Duodenal mucosa (tissue), 2 donors: ENCODE data around the gene PLCB1.

Experiments
- H3K27ac ChIP-seq: one replicate; pipeline ENCODE4 v1.7.0; 2013; ENCODE audit warnings: low read depth, low read length
- H3K27me3 ChIP-seq, 2 donors: one replicate each; pipeline ENCODE4 v1.7.0; 2013; ENCODE audit warnings: low read length in 2 of 2, control low read depth in 1 of 2; ENCODE audit not compliant: insufficient read depth in 2 of 2, control insufficient read depth in 1 of 2
- H3K36me3 ChIP-seq, 2 donors: one replicate each; pipeline ENCODE4 v1.7.0; 2013; ENCODE audit warnings: low read length in 2 of 2, control low read depth in 1 of 2; ENCODE audit not compliant: insufficient read depth in 2 of 2, control insufficient read depth in 1 of 2
- H3K4me1 ChIP-seq, 2 donors: one replicate each; pipeline ENCODE4 v1.7.0; 2013; ENCODE audit warnings: low read length in 2 of 2, control low read depth in 1 of 2; ENCODE audit not compliant: insufficient read depth in 2 of 2, control insufficient read depth in 1 of 2
- H3K4me3 ChIP-seq, 2 donors: one replicate each; pipeline ENCODE4 v1.7.0; 2013; ENCODE audit warnings: low read length in 2 of 2, low read depth in 1 of 2
- H3K9ac ChIP-seq, 2 donors: one replicate each; pipeline ENCODE4 v1.7.0; 2013; ENCODE audit warnings: low read length in 2 of 2, low read depth in 1 of 2
- H3K9me3 ChIP-seq, 2 donors: one replicate each; pipeline ENCODE4 v1.7.0; 2013; ENCODE audit warnings: low read length in 2 of 2, control low read depth in 1 of 2; ENCODE audit not compliant: control insufficient read depth in 1 of 2

PLCB1 gene

GRCh38 chr20:8749101-8749500, 617.0 kb downstream of the PLCB1 start:
- Histone ChIP-seq H3K4me3 (no peak overlapping the region), H3K27ac (no peak overlapping the region), H3K27me3 (no peaks in the 10 kb centered on the region), H3K4me1 (no peaks in the 10 kb centered on the region), H3K9ac (no peak overlapping the region), H3K36me3 (no peaks in the 10 kb centered on the region), H3K9me3 (no peaks in the 10 kb centered on the region)

- Histone ChIP-seq H3K9ac (no peak overlapping the region), H3K27me3 (no peaks in the 10 kb centered on the region), H3K36me3 (no peaks in the 10 kb centered on the region), H3K4me3 (no peak overlapping the region), H3K27ac (no peak overlapping the region), H3K9me3 (no peaks in the 10 kb centered on the region), H3K4me1 (no peaks in the 10 kb centered on the region)
Observed at GRCh38 chr20:8749986-8750385, 617.9 kb downstream of the PLCB1 start.

DNA sequence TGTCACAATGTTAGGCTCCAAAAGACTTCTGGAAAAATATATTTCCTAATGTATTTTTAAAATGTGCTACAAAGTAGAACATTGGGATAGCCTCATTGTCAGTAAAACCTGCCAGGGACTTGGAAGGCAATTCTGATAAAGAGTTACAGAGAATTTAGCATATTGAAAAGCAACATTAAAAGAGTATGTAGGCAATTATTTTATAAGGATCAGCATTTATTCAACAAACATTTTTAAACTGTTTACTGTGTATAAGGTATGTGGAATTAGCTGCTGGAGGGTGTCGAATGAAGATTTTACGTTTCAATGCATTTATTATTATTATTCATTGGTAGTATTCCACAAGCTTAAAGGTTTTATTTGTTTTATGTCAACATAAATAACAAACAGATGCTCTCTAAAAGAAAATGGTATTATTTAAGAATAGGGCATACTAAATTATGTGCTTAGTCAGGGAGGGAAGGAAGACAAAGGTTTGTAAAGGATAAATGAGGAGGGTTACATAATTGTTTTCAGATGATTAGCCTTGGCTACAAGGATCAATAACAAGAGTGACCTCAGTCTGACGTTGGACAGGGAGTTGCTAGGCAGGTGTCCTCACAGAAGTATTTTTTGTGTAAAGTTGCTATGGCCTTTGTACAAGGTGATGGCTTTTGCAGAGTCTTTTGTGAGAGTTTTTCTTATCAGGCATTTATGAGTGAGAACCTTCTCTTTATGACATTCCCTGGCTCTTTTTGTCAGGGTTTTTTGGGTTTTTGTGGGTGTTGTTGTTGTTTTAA, 623.5 kb downstream of the PLCB1 start:
- no peaks in the 10 kb centered on the region for H3K36me3 ChIP-seq
- no peak overlapping the region for H3K27ac ChIP-seq
- H3K27me3 ChIP-seq = no peaks in the 10 kb centered on the region
- H3K4me1 ChIP-seq = no peaks in the 10 kb centered on the region
- H3K9me3 ChIP-seq = no peaks in the 10 kb centered on the region
- no peak overlapping the region for H3K4me3 ChIP-seq
- H3K9ac ChIP-seq = no peak overlapping the region

DNA sequence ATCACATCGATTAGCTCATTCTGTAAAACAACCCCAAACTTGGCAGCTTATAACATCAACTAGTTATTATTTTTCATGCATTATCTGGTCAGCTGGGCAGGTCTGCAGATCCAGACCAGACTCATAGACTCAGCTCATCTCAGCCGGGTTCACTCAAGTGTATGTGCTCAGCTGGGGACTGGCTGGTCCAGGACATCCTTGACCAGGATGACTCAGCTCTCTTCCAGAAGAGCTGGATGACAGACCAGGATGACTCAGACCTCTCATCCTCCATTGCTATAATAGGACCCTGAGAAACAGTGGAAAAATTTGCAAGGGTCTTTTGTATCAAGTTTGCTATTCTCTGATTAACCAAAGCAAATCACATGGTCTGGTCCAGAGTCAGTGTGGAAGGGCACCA, 624.3 kb downstream of the PLCB1 start:
- no peak overlapping the region for H3K27ac ChIP-seq
- no peak overlapping the region for H3K9ac ChIP-seq
- H3K36me3 ChIP-seq = no peaks in the 10 kb centered on the region
- H3K4me1 ChIP-seq = no peaks in the 10 kb centered on the region
- H3K27me3 ChIP-seq = no peaks in the 10 kb centered on the region
- H3K9me3 ChIP-seq = no peaks in the 10 kb centered on the region
- no peak overlapping the region for H3K4me3 ChIP-seq

GRCh38 chr20:8757146-8757545, 625.1 kb downstream of the PLCB1 start:
- H3K9ac ChIP-seq = no peak overlapping the region
- no peaks in the 10 kb centered on the region for H3K9me3 ChIP-seq
- no peaks in the 10 kb centered on the region for H3K36me3 ChIP-seq
- no peaks in the 10 kb centered on the region for H3K4me1 ChIP-seq
- no peaks in the 10 kb centered on the region for H3K27me3 ChIP-seq
- no peak overlapping the region for H3K4me3 ChIP-seq
- H3K27ac ChIP-seq = no peak overlapping the region

- Histone ChIP-seq H3K36me3 (no peaks in the 10 kb centered on the region), H3K9me3 (no peaks in the 10 kb centered on the region), H3K4me1 (peaks cover 0 to 3% of the 10 kb centered on the region in 2 donors), H3K4me3 (no peak overlapping the region), H3K27ac (no peak overlapping the region), H3K27me3 (no peaks in the 10 kb centered on the region), H3K9ac (no peak overlapping the region)
Observed at GRCh38 chr20:8764344-8764962, 632.4 kb downstream of the PLCB1 start.

DNA sequence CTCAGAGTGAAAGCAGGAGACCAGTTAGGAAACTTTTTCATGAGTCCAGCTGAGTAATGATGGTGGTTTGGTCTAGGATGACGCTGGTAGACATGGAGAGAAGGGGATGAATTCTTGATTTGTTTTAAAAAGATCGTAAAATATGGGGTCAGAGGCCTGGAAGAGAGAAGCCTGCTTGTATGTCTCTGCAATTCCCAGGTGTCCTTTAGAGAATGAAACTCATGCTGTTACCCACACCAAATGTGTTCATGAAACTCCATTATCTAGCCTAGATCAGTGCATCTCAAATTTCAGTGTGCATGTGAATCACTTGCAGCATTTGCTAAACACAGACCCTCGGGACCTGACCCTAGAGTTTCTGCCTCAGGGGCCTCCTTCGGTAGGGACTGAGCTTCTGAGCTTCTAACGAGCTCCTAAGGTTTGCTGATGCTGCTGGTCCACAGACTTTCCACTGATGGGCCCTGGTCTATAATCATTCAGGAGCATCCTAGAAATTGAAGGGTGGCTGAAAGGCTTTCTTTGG, 634.9 kb downstream of the PLCB1 start:
- Histone ChIP-seq H3K4me3 (no peak overlapping the region), H3K9ac (no peak overlapping the region), H3K27me3 (no peaks in the 10 kb centered on the region), H3K4me1 (peaks cover 0 to 3% of the 10 kb centered on the region in 2 donors), H3K36me3 (no peaks in the 10 kb centered on the region), H3K27ac (no peak overlapping the region), H3K9me3 (no peaks in the 10 kb centered on the region)

GRCh38 chr20:8774412-8774811, 642.3 kb downstream of the PLCB1 start:
- Histone ChIP-seq H3K36me3 (no peaks in the 10 kb centered on the region), H3K4me1 (no peaks in the 10 kb centered on the region), H3K27ac (no peak overlapping the region), H3K9me3 (no peaks in the 10 kb centered on the region), H3K4me3 (no peak overlapping the region), H3K9ac (no peak overlapping the region), H3K27me3 (no peaks in the 10 kb centered on the region)

DNA sequence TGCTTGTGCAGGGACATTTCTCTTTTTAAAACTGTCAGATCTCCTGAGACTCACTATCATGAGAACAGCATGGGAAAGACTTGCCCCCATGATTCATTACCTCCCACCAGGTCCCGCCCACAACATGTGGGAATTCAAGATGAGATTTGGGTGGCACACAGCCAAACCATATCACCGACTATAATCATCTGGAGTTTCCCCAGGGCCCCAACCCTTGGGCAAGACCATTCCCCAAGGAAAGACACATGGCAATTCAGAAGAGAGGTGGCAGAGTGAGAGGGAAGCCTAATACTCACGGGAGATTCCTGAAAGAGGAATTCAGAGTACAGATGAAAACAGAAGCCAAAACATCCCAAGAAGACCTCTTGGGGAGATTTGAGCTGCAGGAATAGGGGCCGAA, 645.8 kb downstream of the PLCB1 start:
- Histone ChIP-seq H3K27me3 (no peaks in the 10 kb centered on the region), H3K4me3 (no peak overlapping the region), H3K36me3 (peaks cover 0 to 5% of the 10 kb centered on the region in 2 donors), H3K4me1 (no peaks in the 10 kb centered on the region), H3K9ac (no peak overlapping the region), H3K27ac (no peak overlapping the region), H3K9me3 (no peaks in the 10 kb centered on the region)

DNA sequence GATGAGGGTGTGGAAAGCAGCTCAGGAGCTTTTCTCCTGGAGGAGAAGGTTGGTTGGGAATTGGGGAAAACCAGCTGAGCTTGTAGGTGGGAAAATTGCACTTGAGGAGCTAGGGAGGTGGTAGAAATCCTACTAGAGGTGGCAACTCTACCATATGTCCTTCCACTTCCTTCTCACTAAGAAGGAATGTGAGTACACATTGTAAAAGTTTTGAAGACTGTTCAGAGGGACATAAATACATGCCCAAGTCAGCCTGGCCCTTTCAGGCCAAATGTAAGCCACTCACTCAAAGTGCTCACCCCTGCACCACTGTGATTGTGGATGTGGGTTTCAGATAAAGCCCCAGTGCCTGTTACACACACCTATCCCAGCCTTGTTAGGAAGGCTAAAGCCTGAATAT, 646.3 kb downstream of the PLCB1 start:
- H3K27ac ChIP-seq = no peak overlapping the region
- no peaks in the 10 kb centered on the region for H3K27me3 ChIP-seq
- H3K9me3 ChIP-seq = no peaks in the 10 kb centered on the region
- no peak overlapping the region for H3K9ac ChIP-seq
- no peaks in the 10 kb centered on the region for H3K4me1 ChIP-seq
- no peak overlapping the region for H3K4me3 ChIP-seq
- peaks cover 0 to 5% of the 10 kb centered on the region in 2 donors for H3K36me3 ChIP-seq
